Uterus (tissue), 4 donors: ENCODE measurements around the gene TUBG2. TPM values are rescaled to one million over a fixed set of nuclear protein-coding genes. Genes with fewer than 3 reads are reported as not detected.
"Not testable (repeated sequence)": the region's sequence is repeated elsewhere in the genome, so short reads cannot be mapped to it uniquely, and the experiment has no call there.

Source experiments
- DNase-seq, 2 donors: peaks; one replicate each; pipeline ENCODE4 v3.0.0-alpha.2; 2019 to 2020
- H3K27ac ChIP-seq, 2 donors: fragments of 200-600 bp; sonication (generic); 1 replicate in 1 of 2; 2 replicates in 1 of 2; pipeline ENCODE4 v1.5.1; 2016 to 2018
- H3K27me3 ChIP-seq, 2 donors: fragments of 200-600 bp; sonication (generic); one replicate each; pipeline ENCODE4 v1.5.1; 2018 to 2019; ENCODE audit warnings: control low read depth in 1 of 2
- H3K36me3 ChIP-seq, 2 donors: fragments of 200-600 bp; sonication (generic); one replicate each; pipeline ENCODE4 v1.5.1; 2019; ENCODE audit warnings: control low read depth in 1 of 2
- H3K4me1 ChIP-seq, 2 donors: fragments of 200-600 bp; sonication (generic); one replicate each; pipeline ENCODE4 v1.5.1; 2018 to 2019; ENCODE audit warnings: control low read depth in 1 of 2
- H3K4me3 ChIP-seq, 2 donors: fragments of 200-600 bp; sonication (generic); 1 replicate in 1 of 2; 2 replicates in 1 of 2; pipeline ENCODE4 v1.5.1; 2018 to 2019; ENCODE audit warnings: mild to moderate bottlenecking in 1 of 2
- H3K9me3 ChIP-seq, 2 donors: fragments of 200-600 bp; sonication (generic); one replicate each; pipeline ENCODE4 v1.5.1; 2019; ENCODE audit warnings: control low read depth in 1 of 2
- CTCF ChIP-seq, 4 experiments: fragments of 200-600 bp in 2 of 4; fragments of 450-650 bp in 2 of 4; sonication (generic) in 2 of 4; IDR thresholded peaks; one replicate each; pipeline ENCODE4 v1.5.1; 2016 to 2019; ENCODE audit warnings: antibody characterized with exemption in 4 of 4, mild to moderate bottlenecking in 2 of 4, moderate library complexity in 1 of 4
- POLR2A ChIP-seq, 2 donors: fragments of 450-650 bp; IDR thresholded peaks; one replicate each; pipeline ENCODE4 v1.6.1; 2016; ENCODE audit warnings: antibody characterized with exemption in 2 of 2, mild to moderate bottlenecking in 1 of 2, moderate library complexity in 1 of 2
- intact Hi-C: fragments of 100-400 bp; cut with DNase I; formaldehyde crosslinking; loops from one replicate; pipeline ENCODE4 v1.15.1; 2023; ENCODE audit warnings: low total_unique reads
- total RNA-seq, 4 donors: library from RNA; depleted of rRNA in 3 of 4; stranded (reverse); fragments of >200 nt in 3 of 4; gene quantifications; one replicate each; pipeline versions ENCODE4 v1.1.0 to v1.2.4, GENCODE V29; 2014 to 2023
- donor health status: DM: yes; HTN: yes; CAD: no.

The TUBG2 gene
- total RNA-seq, 4 donors from 2014 or later: 9.7 to 60.7 (median 27.6) TPM

- DNase-seq: peak in 1 of 2 donors; percentile 18
- intact Hi-C loops: no loop called here
- no peaks in the 10 kb centered on the region for H3K4me1 ChIP-seq
These were observed 40.5 kb upstream of the TUBG2 start for GRCh38 chr17:42618442-42619150.

GRCh38 chr17:42621987-42622386 lies 37.1 kb upstream of the TUBG2 start:
- H3K4me1 ChIP-seq, H3K36me3 ChIP-seq, H3K4me3 ChIP-seq, H3K27ac ChIP-seq, intact Hi-C loops, DNase-seq, H3K27me3 ChIP-seq, H3K9me3 ChIP-seq: not testable (repeated sequence)

More at GRCh38 chr17:42618442-42619150, 40.5 kb upstream of the TUBG2 start:
- H3K27ac ChIP-seq: no peak overlapping the region
- no peak overlapping the region for H3K4me3 ChIP-seq
- TF ChIP-seq POLR2A (IDR thresholded peaks at IDR 0.05) (no peak), CTCF (IDR thresholded peaks at IDR 0.05) (peak in 1 of 4 experiments; percentile 25)
- H3K36me3 ChIP-seq: no peaks in the 10 kb centered on the region
- H3K9me3 ChIP-seq: no peaks in the 10 kb centered on the region
- no peaks in the 10 kb centered on the region for H3K27me3 ChIP-seq

- Histone ChIP-seq H3K9me3 (no peaks in the 10 kb centered on the region), H3K36me3 (no peaks in the 10 kb centered on the region), H3K27me3 (no peaks in the 10 kb centered on the region), H3K4me3 (no peak overlapping the region), H3K27ac (no peak overlapping the region), H3K4me1 (no peaks in the 10 kb centered on the region)
- DNase-seq: no peak
- TF ChIP-seq POLR2A (IDR thresholded peaks at IDR 0.05): no peak
- TF ChIP-seq CTCF (IDR thresholded peaks at IDR 0.05): no peak
- intact Hi-C loops: no loop called here
These were observed 35.8 kb upstream of the TUBG2 start for GRCh38 chr17:42623271-42623670.

GRCh38 chr17:42623732-42624596 lies 35.1 kb upstream of the TUBG2 start:
- TF ChIP-seq CTCF (IDR thresholded peaks at IDR 0.05) (no peak), POLR2A (IDR thresholded peaks at IDR 0.05) (no peak)

DNA sequence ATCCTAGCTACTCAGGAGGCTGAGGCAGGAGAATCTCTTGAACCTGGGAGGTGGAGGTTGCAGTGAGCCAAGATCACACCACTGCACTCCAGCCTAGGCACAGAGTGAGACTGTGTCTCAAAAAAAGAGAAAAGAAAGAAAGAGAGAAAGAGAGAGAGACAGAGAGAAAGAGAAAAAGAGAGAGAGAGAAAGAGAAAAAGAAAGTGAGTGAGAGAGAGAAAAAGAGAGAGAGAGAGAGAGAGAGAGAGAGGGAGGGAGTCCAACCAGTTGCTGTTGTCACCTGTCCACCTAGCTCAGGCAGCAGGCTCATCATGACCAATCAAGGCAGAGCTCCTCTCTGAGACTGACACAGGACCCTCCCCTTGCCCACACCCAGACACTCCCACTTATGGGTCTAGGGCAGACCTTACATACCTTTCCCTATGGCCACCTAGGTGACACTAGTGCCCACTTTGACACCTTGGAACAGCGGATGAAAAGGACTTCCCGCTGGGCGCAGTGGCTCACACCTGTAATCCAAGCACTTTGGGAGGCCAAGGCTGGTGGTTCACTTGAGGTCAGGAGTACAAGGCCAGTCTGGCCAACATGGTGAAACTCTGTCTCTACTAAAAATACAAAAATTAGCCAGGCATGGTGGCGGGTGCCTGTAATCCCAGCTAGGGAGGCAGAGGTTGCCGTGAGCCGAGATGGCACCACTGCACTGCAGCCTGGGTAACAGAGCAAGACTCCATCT lies 31.9 kb upstream of the TUBG2 start:
- H3K27ac ChIP-seq, H3K4me3 ChIP-seq, H3K36me3 ChIP-seq, intact Hi-C loops, H3K4me1 ChIP-seq, H3K27me3 ChIP-seq, DNase-seq, H3K9me3 ChIP-seq: not testable (repeated sequence)

More at GRCh38 chr17:42623732-42624596, 35.1 kb upstream of the TUBG2 start:
- H3K4me3 ChIP-seq: no peak overlapping the region
- no peaks in the 10 kb centered on the region for H3K4me1 ChIP-seq
- H3K9me3 ChIP-seq: no peaks in the 10 kb centered on the region
- DNase-seq: no peak
- H3K27ac ChIP-seq: no peak overlapping the region
- no peaks in the 10 kb centered on the region for H3K36me3 ChIP-seq
- intact Hi-C loops: no loop called here
- H3K27me3 ChIP-seq: no peaks in the 10 kb centered on the region
